IMR-90 (cell line): ENCODE measurements around the gene HUWE1. TPM values are rescaled to one million over a fixed set of nuclear protein-coding genes. Genes with fewer than 3 reads are reported as not detected.

ENCODE experiments used
- ATAC-seq: fragments of 200-7000 bp; cut with Tn5 transposase; 2 replicates; pipeline ENCODE4 v1.9.1; 2020; ENCODE audit warnings: low read depth, mild to moderate bottlenecking, moderate library complexity
- BruUV-seq: library from RNA; stranded (reverse); fragments of 400-500 nt; replicated peaks from 2 replicates; lab custom pipeline; 2021; lab: Mats Ljungman, UMichigan
- CTCF ChIA-PET: fragments of 300-600 bp; formaldehyde crosslinking; extraction: SDS; loops from one replicate; lab custom pipeline; 2021; ENCODE audit warnings: antibody characterized with exemption; lab: Yijun Ruan, JAX
- POLR2A ChIA-PET: fragments of 300-600 bp; sonication (Branson Sonifier 250); formaldehyde crosslinking; loops from one replicate; lab custom pipeline; 2022; ENCODE audit warnings: antibody characterized with exemption; ENCODE audit not compliant: unreplicated experiment; lab: Charles Lee
- DNase-seq: peaks from one replicate; pipeline ENCODE4 v3.0.0; 2013
- H2AFZ ChIP-seq: replicated peaks from 2 replicates; pipeline ENCODE3; 2013; ENCODE audit warnings: low read length, mild to moderate bottlenecking; ENCODE audit not compliant: poor library complexity
- H2AK5ac ChIP-seq: 2 replicates; pipeline ENCODE4 v1.6.1; 2013; ENCODE audit warnings: low read depth, low read length, inconsistent platforms
- H2AK9ac ChIP-seq: replicated peaks from 2 replicates; pipeline ENCODE3; 2013; ENCODE audit warnings: mild to moderate bottlenecking, low read depth, low read length, moderate library complexity; ENCODE audit not compliant: poor library complexity
- H2BK120ac ChIP-seq: 2 replicates; pipeline ENCODE4 v1.6.1; 2013; ENCODE audit warnings: low read depth, low read length, inconsistent platforms
- H2BK15ac ChIP-seq: 3 replicates; pipeline ENCODE4 v1.6.1; 2013; ENCODE audit warnings: low read depth, low read length, inconsistent platforms
- H2BK20ac ChIP-seq: 2 replicates; pipeline ENCODE4 v1.6.1; 2013; ENCODE audit warnings: low read depth, mild to moderate bottlenecking, inconsistent platforms, low read length, moderate library complexity
- H2BK5ac ChIP-seq: 2 replicates; pipeline ENCODE4 v1.6.1; 2013; ENCODE audit warnings: mild to moderate bottlenecking, low read depth, low read length, inconsistent platforms; ENCODE audit not compliant: poor library complexity, severe bottlenecking
- H3K14ac ChIP-seq: replicated peaks from 2 replicates; pipeline ENCODE4 v1.6.1; 2013; ENCODE audit warnings: low read depth, low read length, inconsistent platforms
- H3K18ac ChIP-seq: 2 replicates; pipeline ENCODE4 v1.6.1; 2013; ENCODE audit warnings: low read depth, low read length, control low read depth
- H3K23ac ChIP-seq: 2 replicates; pipeline ENCODE4 v1.6.1; 2013; ENCODE audit warnings: low read depth, low read length, inconsistent platforms
- H3K27ac ChIP-seq: 2 replicates; pipeline ENCODE4 v1.5.1; 2013; ENCODE audit warnings: mild to moderate bottlenecking, control low read depth, low read length; ENCODE audit not compliant: insufficient read depth
- H3K27me3 ChIP-seq: 2 replicates; pipeline ENCODE4 v1.6.1; 2013; ENCODE audit warnings: low read length; ENCODE audit not compliant: control insufficient read depth, insufficient read depth
- H3K36me3 ChIP-seq: 2 replicates; pipeline ENCODE4 v1.6.1; 2013; ENCODE audit warnings: low read length, mixed read lengths; ENCODE audit not compliant: control insufficient read depth, insufficient read depth
- H3K4ac ChIP-seq: 2 replicates; pipeline ENCODE4 v1.6.1; 2013; ENCODE audit warnings: low read depth, low read length, inconsistent platforms
- H3K4me1 ChIP-seq: 2 replicates; pipeline ENCODE4 v1.6.1; 2013; ENCODE audit warnings: low read length, mixed read lengths; ENCODE audit not compliant: control insufficient read depth, insufficient read depth
- H3K4me2 ChIP-seq: 2 replicates; pipeline ENCODE4 v1.6.1; 2013; ENCODE audit warnings: low read depth, mild to moderate bottlenecking, control low read depth, low read length, moderate library complexity
- H3K4me3 ChIP-seq: 2 replicates; pipeline ENCODE4 v1.5.1; 2013; ENCODE audit warnings: low read depth, mild to moderate bottlenecking, control low read depth, low read length, moderate library complexity; ENCODE audit not compliant: insufficient read depth
- H3K56ac ChIP-seq: 2 replicates; pipeline ENCODE4 v1.6.1; 2013; ENCODE audit warnings: low read length, inconsistent platforms; ENCODE audit not compliant: insufficient read depth; ENCODE audit errors: extremely low read depth
- H3K79me1 ChIP-seq, 2 experiments: 2 replicates each; pipeline ENCODE4 v1.6.1; 2013; ENCODE audit warnings: low read length in 2 of 2, inconsistent platforms in 1 of 2, low read depth in 1 of 2
- H3K9ac ChIP-seq: 2 replicates; pipeline ENCODE4 v1.6.1; 2013; ENCODE audit warnings: low read depth, low read length, control low read depth
- H3K9me1 ChIP-seq: 2 replicates; pipeline ENCODE4 v1.6.1; 2013; ENCODE audit warnings: low read length, inconsistent platforms; ENCODE audit not compliant: insufficient read depth
- H3K9me3 ChIP-seq: 2 replicates; pipeline ENCODE4 v1.6.1; 2013; ENCODE audit warnings: low read length; ENCODE audit not compliant: control insufficient read depth, insufficient read depth
- H4K20me1 ChIP-seq: 2 replicates; pipeline ENCODE4 v1.6.1; 2013; ENCODE audit warnings: low read length, inconsistent platforms; ENCODE audit not compliant: insufficient read depth
- H4K5ac ChIP-seq: 2 replicates; pipeline ENCODE4 v1.6.1; 2013; ENCODE audit warnings: mild to moderate bottlenecking, low read depth, low read length, control low read depth
- H4K8ac ChIP-seq, 2 experiments: 2 replicates each; pipeline ENCODE4 v1.6.1; 2013; ENCODE audit warnings: low read depth in 2 of 2, low read length in 2 of 2, control low read depth in 1 of 2, inconsistent platforms in 1 of 2
- H4K91ac ChIP-seq: 2 replicates; pipeline ENCODE4 v1.6.1; 2013; ENCODE audit warnings: low read depth, low read length, inconsistent platforms; ENCODE audit not compliant: insufficient read depth
- BHLHE40 ChIP-seq: fragments of 150-350 bp; IDR thresholded peaks from 2 replicates; pipeline ENCODE4 v1.6.1; 2016; ENCODE audit warnings: mild to moderate bottlenecking, low read depth, low read length
- CHD1 ChIP-seq: IDR thresholded peaks from 2 replicates; pipeline ENCODE4 v1.6.1; 2012; ENCODE audit warnings: low read depth, low read length, improper control_type of control experiment
- CTCF ChIP-seq: conservative IDR thresholded peaks from 2 replicates; pipeline ENCODE4 v1.5.1; 2012; ENCODE audit warnings: mild to moderate bottlenecking, low read depth, low read length, improper control_type of control experiment
- ELK1 ChIP-seq: fragments of 150-350 bp; IDR thresholded peaks from 2 replicates; pipeline ENCODE4 v1.6.1; 2016; ENCODE audit warnings: low read depth, mild to moderate bottlenecking, low read length, moderate library complexity, borderline replicate concordance
- FOS ChIP-seq: fragments of 150-350 bp; IDR thresholded peaks from 2 replicates; pipeline ENCODE4 v1.6.1; 2016; ENCODE audit warnings: low read depth, low read length
- MAFK ChIP-seq: IDR thresholded peaks from 2 replicates; pipeline ENCODE4 v1.6.1; 2012; ENCODE audit warnings: low read depth, low read length, improper control_type of control experiment
- MAZ ChIP-seq: IDR thresholded peaks from 2 replicates; pipeline ENCODE4 v1.6.1; 2012; ENCODE audit warnings: low read depth, mild to moderate bottlenecking, low read length, improper control_type of control experiment, moderate library complexity, borderline replicate concordance
- MXI1 ChIP-seq: IDR thresholded peaks from 2 replicates; pipeline ENCODE4 v1.6.1; 2012; ENCODE audit warnings: low read depth, mild to moderate bottlenecking, low read length, moderate library complexity, borderline replicate concordance
- NFE2L2 ChIP-seq: fragments of 150-350 bp; IDR thresholded peaks from 2 replicates; pipeline ENCODE4 v1.6.1; 2016; ENCODE audit warnings: low read depth, mild to moderate bottlenecking, low read length
- POLR2A ChIP-seq: IDR thresholded peaks from 2 replicates; pipeline ENCODE4 v1.6.1; 2012; ENCODE audit warnings: mild to moderate bottlenecking, low read depth, low read length
- RAD21 ChIP-seq: IDR thresholded peaks from 2 replicates; pipeline ENCODE4 v1.6.1; 2012; ENCODE audit warnings: low read length, improper control_type of control experiment
- RCOR1 ChIP-seq: IDR thresholded peaks from 2 replicates; pipeline ENCODE4 v1.6.1; 2012; ENCODE audit warnings: mild to moderate bottlenecking, low read length, improper control_type of control experiment; ENCODE audit not compliant: insufficient replicate concordance
- RFX5 ChIP-seq: IDR thresholded peaks from 2 replicates; pipeline ENCODE4 v1.8.0; 2012; ENCODE audit warnings: low read depth, mild to moderate bottlenecking, low read length, moderate library complexity
- SMC3 ChIP-seq: fragments of 150-350 bp; IDR thresholded peaks from 2 replicates; pipeline ENCODE4 v1.6.1; 2016; ENCODE audit warnings: low read depth, mild to moderate bottlenecking, antibody characterized with exemption, low read length, moderate library complexity
- USF2 ChIP-seq: fragments of 150-350 bp; IDR thresholded peaks from 2 replicates; pipeline ENCODE4 v1.6.1; 2017; ENCODE audit warnings: mild to moderate bottlenecking, antibody characterized with exemption, low read length, low read depth
- WGBS, 2 experiments: methylation state at CpG; one replicate each; pipeline versions ENCODE4 v1.1.5 to v1.1.7; 2013; ENCODE audit warnings: missing lambda C conversion rate in 2 of 2; ENCODE audit not compliant: insufficient read length in 1 of 2; ENCODE audit errors: extremely low coverage in 2 of 2; 5-methylcytosine and 5-hydroxymethylcytosine counted together
- dilution Hi-C: fragments of 300-500 bp; cut with HindIII; formaldehyde crosslinking; loops from one replicate; pipeline ENCODE4 v1.14.3; 2018; ENCODE audit warnings: low sequenced_read_pairs; ENCODE audit not compliant: unreplicated experiment
- in situ Hi-C: fragments of 300-500 bp; cut with MboI; formaldehyde crosslinking; loops from 3 replicates; pipeline ENCODE4 v1.14.3; 2019; ENCODE audit warnings: low sequenced_read_pairs, inconsistent platforms, mixed read lengths
- intact Hi-C: fragments of 100-400 bp; cut with micrococcal nuclease; formaldehyde crosslinking; loops from 2 replicates; pipeline ENCODE4 v1.10.0; 2022
- polyA plus RNA-seq, 3 experiments: library from polyadenylated mRNA; depleted of rRNA; stranded (reverse); fragments of >200 nt; gene quantifications; 2 replicates each; pipeline ENCODE4 v1.2.3, GENCODE V29; 2012; ENCODE audit warnings: low replicate concordance in 1 of 3
- total RNA-seq: library from RNA; depleted of rRNA; stranded (reverse); fragments of >200 nt; gene quantifications from 2 replicates; pipeline ENCODE4 v1.2.3, GENCODE V29; 2012

Gene HUWE1
- total and polyA plus RNA-seq, 2 of the 4 experiments (the other 2 are of a cell fraction), result 47.6 to 57.7 TPM

GRCh38 chrX:53598169-53598568, 88.3 kb downstream of the HUWE1 start:
- in situ Hi-C loops, result no loop called here

More at GRCh38 chrX:53598169-53598568, 88.3 kb downstream of the HUWE1 start:
- no TSS peak for BruUV-seq
- peaks cover 22% of the 10 kb centered on the region for H3K36me3 ChIP-seq
- no peak overlapping the region for H3K14ac ChIP-seq
- dilution Hi-C loops (no loop called here), intact Hi-C loops (loop anchor here (5.0 kb wide), 1 partner anchor 34 kb away; no protein-coding TSS in a partner anchor)
- DNase-seq, result no peak
- no peak overlapping the region for H3K56ac ChIP-seq
- no peak overlapping the region for H2BK120ac ChIP-seq
- H2BK15ac ChIP-seq, result no peak overlapping the region
- H3K4me3 ChIP-seq, result no peak overlapping the region
- TF ChIP-seq FOS (no peak), MXI1 (no peak), USF2 (no peak), BHLHE40 (no peak), RCOR1 (no peak), RAD21 (no peak), CTCF (no peak), SMC3 (no peak), NFE2L2 (no peak), RFX5 (no peak), POLR2A (no peak), ELK1 (no peak), MAZ (no peak), MAFK (no peak), CHD1 (no peak)
- H2AK5ac ChIP-seq, result no peak overlapping the region
- H3K9me1 ChIP-seq, result no peaks in the 10 kb centered on the region
- CTCF ChIA-PET, result no interaction called here
- H2BK5ac ChIP-seq, result no peak overlapping the region
- H3K4ac ChIP-seq, result no peak overlapping the region
- H2AFZ ChIP-seq, result no peak overlapping the region
- no peak overlapping the region for H4K5ac ChIP-seq
- peaks cover 7 to 12% of the 10 kb centered on the region in 2 experiments; a peak in 3 of 4 replicates for H3K79me1 ChIP-seq
- H4K91ac ChIP-seq, result no peak overlapping the region
- peaks cover 3% of the 10 kb centered on the region for H3K4me1 ChIP-seq
- no peak overlapping the region for H3K23ac ChIP-seq
- no peak for ATAC-seq
- no peak overlapping the region for H2AK9ac ChIP-seq
- POLR2A ChIA-PET, result interaction anchor here (0.5 kb wide), 1 partner anchor 14 kb away, joined by 3 read pairs; no protein-coding TSS in a partner anchor
- no peak overlapping the region for H3K4me2 ChIP-seq
- peaks cover 4% of the 10 kb centered on the region; the same call in 1 of the 2 replicates for H3K27me3 ChIP-seq
- H2BK20ac ChIP-seq, result no peak overlapping the region
- WGBS, 2 experiments, result no CpG with 5 or more reads among the region's 2 CpGs
- no peak overlapping the region for H3K18ac ChIP-seq
- H4K8ac ChIP-seq, result no peak overlapping the region
- peaks cover 3% of the 10 kb centered on the region; the same call in 1 of the 2 replicates for H4K20me1 ChIP-seq
- no peaks in the 10 kb centered on the region for H3K9me3 ChIP-seq
- H3K27ac ChIP-seq, result no peak overlapping the region
- H3K9ac ChIP-seq, result no peak overlapping the region
